ENCODE data around the gene GLRX.

GLRX gene

DNA sequence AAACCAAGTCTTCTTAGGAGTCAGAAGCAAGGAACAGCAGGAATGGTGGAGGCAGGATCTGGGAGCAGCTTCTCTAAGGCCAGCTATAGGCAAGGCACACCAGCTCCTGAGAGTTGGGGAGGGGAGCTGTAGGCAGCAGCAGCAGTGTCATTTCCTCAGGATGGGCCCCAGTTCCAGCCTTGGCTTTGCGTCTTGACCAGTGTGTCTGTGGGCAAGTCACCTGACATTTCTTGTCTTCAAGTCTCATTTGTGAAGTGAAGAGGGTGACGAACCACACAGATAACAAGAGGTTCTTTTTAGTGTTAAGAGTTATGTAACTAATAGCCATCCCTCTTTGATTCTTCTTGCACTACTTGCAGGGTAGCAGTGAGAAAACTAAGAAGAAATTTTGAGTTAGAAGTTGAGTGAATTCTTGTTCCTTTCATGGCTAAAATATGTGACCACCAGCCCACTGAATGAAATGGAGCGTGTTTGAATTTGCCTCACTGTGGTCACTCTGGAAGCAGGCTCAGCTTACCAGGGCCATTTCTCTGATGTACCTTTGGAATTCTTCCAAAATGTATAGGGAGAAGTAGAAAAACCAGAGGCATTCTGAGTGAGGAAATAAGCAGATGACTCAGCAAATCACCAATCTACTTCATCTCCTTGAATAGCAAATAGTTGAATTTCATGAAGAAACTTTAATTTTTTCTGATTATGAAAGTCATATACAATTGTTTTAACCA, 49.0 kb downstream of the GLRX start:
- peak in 1 of 2 donors; percentile 6 for DNase-seq

- DNase-seq = no peak
These were observed 50.6 kb downstream of the GLRX start for GRCh38 chr5:95771892-95772291.

GRCh38 chr5:95770830-95771708, 51.5 kb downstream of the GLRX start:
- no peak for DNase-seq

DNA sequence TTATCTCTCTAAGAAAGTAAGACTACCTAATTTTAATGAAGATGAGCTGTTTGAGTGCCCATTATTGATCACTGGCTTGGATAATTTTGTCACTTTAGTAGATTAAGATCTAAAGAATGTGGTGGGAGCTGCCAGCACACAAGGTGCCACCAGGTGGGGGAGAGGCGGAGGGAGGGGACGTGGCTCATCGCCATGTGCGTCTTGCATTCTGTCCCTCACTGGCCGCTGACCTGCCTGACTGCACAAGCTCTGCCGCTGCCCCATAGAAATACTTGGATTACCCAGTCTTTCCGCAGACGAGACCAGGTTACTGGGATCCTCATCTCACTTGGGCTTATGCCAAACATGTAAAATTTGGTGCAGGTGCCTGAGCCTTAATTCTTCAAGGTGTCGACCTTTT, 53.8 kb downstream of the GLRX start:
- DNase-seq = no peak

DNA sequence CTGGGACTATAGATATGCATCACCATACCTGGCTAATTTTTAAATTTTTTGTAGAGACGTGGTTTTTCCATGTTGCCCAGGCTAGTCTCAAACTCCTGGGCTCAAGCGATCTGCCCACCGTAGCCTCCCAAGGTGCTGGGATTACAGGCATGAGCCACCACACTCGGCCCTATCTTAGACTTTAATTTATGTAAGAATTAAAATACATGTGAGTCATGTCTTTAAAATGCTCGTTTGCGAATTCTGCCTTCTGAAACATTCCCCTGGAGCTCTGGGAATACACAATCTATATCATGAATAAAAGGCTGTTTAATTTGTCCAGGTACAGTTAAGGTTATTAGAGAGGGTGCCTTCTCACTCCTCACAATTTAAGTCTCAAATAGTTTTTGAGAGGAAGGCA, 58.6 kb downstream of the GLRX start:
- DNase-seq = no peak

Measured in CD4-positive, alpha-beta T cell treated with Interferon alpha-2 for 1 hour (primary cell).